ENCODE data around the gene A1BG.

A1BG gene

DNA sequence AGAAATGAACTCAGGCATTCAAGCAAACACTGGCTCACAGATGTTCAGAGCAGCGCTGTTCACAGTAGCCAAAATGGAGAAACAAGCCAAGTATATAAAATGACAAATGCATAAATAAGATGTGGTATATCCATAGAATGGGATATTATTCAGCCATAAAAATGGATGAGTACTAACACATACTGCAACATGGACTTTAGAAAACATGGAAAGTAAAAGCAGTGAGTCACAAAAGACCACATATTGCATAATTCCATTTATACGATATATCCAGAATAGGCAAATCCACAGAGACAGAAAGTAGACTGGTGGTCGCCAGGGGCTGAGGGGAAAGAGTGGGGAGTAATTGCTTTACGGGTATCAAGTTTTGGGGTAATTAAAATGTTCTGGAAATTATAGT is 20.9 kb upstream of the A1BG start:
- TF ChIP-seq CTCF (IDR thresholded peaks at IDR 0.05; ENCODE audit: low read depth, low read length): no peak
- no peak for DNase-seq (ENCODE audit: extremely low read depth, low read depth)

GRCh38 chr19:58372311-58373133 is 19.2 kb upstream of the A1BG start:
- no peak for TF ChIP-seq CTCF (IDR thresholded peaks at IDR 0.05; ENCODE audit: low read depth, low read length)
- DNase-seq (ENCODE audit: extremely low read depth, low read depth): no peak

DNA sequence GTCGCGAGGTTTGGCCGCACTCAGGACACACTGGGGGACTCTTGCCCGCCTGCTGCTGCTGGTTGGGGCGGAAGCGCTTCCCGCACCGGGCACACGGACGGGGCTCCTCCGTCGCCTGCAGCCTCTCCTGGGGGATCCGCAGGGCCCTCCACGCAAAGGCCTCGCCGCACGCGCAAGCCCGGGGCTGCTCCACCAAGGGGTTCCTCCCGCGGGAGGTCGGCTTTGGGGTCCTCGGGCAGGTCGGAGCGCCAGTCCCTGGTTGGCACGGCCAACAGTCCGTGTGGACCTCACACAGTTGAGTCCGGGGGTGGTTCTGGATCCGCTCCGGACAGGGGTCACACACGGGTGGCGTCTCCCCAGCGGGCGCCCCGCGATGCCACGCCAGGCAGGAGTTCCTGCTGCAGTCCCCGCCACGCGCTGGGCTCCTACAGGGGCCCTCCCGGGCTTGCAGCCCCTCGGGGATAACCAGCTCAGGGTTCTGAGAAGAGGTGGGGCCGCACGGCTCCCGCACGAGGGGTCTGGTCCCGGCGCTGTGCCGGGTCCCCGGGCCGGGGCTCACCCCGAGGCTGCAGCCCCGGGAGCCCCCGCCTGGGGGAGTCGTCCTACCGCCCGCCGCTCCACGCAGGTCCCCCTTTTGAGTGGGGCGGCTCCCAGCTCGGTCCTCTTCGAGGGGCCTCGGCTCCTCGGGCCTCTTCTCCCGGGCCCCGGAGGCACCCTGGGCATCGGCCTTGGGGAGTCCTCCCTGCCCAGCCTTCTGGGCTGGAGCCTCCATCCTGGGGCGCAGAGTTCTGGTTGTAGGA is 15.5 kb upstream of the A1BG start:
- DNase-seq (ENCODE audit: extremely low read depth, low read depth): no peak

DNA sequence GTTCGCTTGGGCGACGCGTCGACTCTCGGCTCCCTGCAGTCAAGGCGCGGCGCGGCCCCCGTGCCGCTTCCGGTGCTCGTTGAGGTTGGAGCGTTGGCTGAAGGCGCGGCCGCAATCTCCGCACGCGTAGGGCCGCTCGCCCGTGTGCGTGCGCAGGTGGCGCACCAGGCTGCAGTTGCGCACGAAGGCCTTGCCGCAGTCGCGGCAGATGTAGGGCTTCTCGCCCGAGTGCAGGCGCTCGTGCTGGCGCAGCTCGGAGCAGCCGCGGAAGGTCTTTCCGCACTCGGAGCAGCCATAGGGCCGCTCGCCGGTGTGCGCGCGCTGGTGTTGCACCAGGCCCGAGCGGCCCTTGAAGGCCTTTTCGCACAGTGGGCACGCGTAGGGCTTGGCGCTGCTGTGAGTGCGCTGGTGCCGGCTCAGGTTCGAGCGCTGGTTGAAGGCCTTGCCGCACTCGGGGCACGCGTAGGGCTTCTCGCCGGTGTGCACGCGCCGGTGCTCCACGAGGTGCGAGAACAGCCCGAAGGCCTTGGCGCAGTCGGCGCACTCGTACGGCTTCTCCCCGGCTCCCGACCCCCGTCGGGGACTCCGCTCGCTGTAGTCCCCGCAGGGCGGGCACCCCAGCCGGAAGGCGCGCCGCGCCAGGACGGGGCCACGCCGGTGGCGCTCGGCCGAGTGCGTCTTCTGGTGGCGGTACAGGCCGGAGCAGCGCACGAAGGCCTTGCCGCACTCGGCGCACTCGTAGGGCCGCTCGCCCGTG is 14.6 kb upstream of the A1BG start:
- no peak for DNase-seq (ENCODE audit: extremely low read depth, low read depth)
- TF ChIP-seq CTCF (IDR thresholded peaks at IDR 0.05; ENCODE audit: low read depth, low read length): no peak

More for the DNA sequence above, 15.5 kb upstream of the A1BG start:
- no peak for TF ChIP-seq CTCF (IDR thresholded peaks at IDR 0.05; ENCODE audit: low read depth, low read length)

DNA sequence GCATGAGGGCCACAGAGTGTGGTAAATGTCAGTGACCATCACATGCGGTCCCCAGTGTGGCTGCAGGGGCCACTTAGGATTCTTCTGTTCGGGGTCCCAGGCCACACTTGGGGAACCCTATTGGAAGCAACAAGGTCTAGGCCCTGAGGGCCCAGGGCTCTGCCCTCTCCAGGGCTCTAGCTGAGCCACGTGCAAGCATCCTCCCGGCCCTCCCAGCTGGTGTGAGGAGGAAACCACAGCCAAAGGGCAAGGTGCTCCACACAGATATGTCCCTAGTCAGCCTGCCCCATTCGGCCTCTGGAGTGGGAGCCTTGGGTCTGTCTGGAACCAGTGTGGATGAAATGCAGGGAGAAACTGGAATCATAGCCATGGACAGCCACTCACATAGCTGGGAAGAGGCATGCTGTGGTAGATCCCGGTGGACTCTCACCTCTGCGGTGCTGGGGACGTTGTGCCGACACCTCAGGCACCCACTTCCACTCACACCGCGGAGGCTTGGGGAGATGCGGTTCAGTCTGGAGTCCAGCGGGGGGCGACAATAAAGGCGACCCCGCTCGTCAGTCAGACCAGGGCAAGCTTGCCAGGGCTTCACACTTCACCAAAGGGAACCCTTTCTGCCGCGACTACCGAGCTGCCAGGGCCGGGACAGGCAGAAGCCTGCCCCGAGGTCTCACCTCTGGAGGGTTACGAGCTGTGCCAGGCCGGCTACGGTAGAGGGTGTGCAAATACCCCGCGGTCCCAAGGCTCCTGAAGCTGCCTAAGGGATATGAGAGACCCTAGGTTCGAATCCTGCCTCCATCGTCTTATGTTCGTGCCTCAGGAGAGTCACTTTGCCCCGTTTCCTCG is 13.5 kb upstream of the A1BG start:
- TF ChIP-seq CTCF (IDR thresholded peaks at IDR 0.05; ENCODE audit: low read depth, low read length): no peak
- DNase-seq (ENCODE audit: extremely low read depth, low read depth): no peak

DNA sequence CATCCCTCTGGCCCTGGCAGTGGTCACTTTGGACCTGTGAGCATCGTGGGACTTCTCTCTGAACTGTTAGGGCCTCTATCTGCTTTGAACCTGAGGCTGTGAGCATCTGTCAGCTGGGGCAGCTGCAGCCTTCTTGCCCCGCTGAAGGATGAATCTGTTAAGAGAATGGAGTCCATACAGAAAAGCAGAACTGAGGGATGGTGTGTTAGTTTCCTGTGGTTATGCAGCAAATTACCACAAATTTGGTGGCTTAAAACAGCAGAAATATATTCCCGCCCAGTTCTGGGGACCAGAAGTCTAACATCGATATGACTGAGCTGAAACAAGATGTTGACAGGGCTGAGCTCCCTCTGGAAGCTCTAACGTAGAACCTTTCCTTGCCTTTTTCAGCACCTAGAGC is 10.9 kb upstream of the A1BG start:
- TF ChIP-seq CTCF (IDR thresholded peaks at IDR 0.05; ENCODE audit: low read depth, low read length): no peak
- no peak for DNase-seq (ENCODE audit: extremely low read depth, low read depth)
